Measurements from ENCODE around the gene CCDC149. TPM values are rescaled to one million over a fixed set of nuclear protein-coding genes. Genes with fewer than 3 reads are reported as not detected.
A peak's percentile ranks its signal among the peaks of the same experiment; 100 is the strongest.

The CCDC149 gene
- polyA plus RNA-seq, 1 experiment, result 13.9 TPM

GRCh38 chr4:24858550-24858949 is 54.3 kb downstream of the CCDC149 start:
- H3K9me3 ChIP-seq (ENCODE audit: control insufficient read depth, insufficient read depth, low read length), result peaks cover 14% of the 10 kb centered on the region
- no peak overlapping the region for H3K4me3 ChIP-seq (ENCODE audit: low read depth, low read length)
- H3K27ac ChIP-seq (ENCODE audit: low read depth, low read length), result no peak overlapping the region
- DNase-seq (ENCODE audit: low read depth, low spot score), result no peak
- POLR2A ChIA-PET, result no interaction called here
- CTCF ChIA-PET, result interaction anchor here (0.5 to 1.5 kb wide), 2 partner anchors 307 to 1478 kb away, joined by 4 to 5 read pairs; no protein-coding TSS in a partner anchor
- no peaks in the 10 kb centered on the region for H3K27me3 ChIP-seq (ENCODE audit: control insufficient read depth, insufficient read depth, low read length)
- TF ChIP-seq, protein P1, sequence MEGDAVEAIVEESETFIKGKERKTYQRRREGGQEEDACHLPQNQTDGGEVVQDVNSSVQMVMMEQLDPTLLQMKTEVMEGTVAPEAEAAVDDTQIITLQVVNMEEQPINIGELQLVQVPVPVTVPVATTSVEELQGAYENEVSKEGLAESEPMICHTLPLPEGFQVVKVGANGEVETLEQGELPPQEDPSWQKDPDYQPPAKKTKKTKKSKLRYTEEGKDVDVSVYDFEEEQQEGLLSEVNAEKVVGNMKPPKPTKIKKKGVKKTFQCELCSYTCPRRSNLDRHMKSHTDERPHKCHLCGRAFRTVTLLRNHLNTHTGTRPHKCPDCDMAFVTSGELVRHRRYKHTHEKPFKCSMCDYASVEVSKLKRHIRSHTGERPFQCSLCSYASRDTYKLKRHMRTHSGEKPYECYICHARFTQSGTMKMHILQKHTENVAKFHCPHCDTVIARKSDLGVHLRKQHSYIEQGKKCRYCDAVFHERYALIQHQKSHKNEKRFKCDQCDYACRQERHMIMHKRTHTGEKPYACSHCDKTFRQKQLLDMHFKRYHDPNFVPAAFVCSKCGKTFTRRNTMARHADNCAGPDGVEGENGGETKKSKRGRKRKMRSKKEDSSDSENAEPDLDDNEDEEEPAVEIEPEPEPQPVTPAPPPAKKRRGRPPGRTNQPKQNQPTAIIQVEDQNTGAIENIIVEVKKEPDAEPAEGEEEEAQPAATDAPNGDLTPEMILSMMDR (IDR thresholded peaks at IDR 0.05; ENCODE audit: low read depth, low read length), result no peak

DNA sequence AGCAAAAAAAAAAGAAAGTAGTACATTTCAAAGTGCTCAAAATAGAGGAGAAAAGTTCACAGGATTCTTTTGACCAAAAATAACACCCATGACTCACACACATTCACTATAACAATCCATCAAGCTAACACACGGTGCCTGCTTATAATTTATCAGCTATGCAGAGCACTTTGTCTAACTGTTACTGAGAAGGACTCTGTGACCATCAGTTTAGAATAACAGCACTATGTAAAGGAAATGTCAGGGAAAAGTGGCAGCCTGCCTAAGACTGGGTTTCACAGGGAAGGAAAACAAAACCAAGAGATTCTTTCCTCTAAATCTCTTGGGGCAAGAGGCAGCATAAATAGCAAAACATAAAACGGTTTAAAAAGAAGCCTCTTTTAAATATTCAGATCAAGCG is 54.8 kb downstream of the CCDC149 start:
- Histone ChIP-seq H3K9me3 (ENCODE audit: control insufficient read depth, insufficient read depth, low read length) (peaks cover 9% of the 10 kb centered on the region), H3K27me3 (ENCODE audit: control insufficient read depth, insufficient read depth, low read length) (no peaks in the 10 kb centered on the region), H3K4me3 (ENCODE audit: low read depth, low read length) (no peak overlapping the region), H3K27ac (ENCODE audit: low read depth, low read length) (peak overlapping the region; percentile 31)
- peak; percentile 23 for DNase-seq (ENCODE audit: low read depth, low spot score)
- TF ChIP-seq, protein P1 (IDR thresholded peaks at IDR 0.05; ENCODE audit: low read depth, low read length), result no peak
- POLR2A ChIA-PET, result no interaction called here
- CTCF ChIA-PET, result interaction anchor here (0.5 to 1.5 kb wide), 2 partner anchors 307 to 1477 kb away, joined by 4 to 5 read pairs; no protein-coding TSS in a partner anchor

DNA sequence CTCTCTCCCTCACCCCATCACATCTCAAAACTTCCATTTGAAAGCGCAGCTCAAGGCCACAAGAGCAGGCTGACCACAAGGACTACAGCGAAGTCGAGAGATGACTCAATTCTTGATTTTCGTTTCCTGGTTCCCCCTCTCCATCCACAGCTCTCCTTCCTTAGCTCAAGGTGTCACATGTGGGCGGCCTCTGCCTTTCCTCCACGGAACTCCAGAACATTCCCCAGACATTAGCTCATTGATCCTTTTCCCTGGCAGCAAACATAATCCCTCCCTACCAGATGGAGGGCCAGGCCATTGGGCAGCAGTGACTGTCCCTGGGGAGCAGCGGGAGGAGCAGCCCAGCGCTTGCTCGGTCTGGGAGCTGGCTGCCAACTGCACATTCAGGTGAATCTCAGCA is 56.3 kb downstream of the CCDC149 start:
- TF ChIP-seq, protein P1 (IDR thresholded peaks at IDR 0.05; ENCODE audit: low read depth, low read length), result no peak
- H3K4me3 ChIP-seq (ENCODE audit: low read depth, low read length), result no peak overlapping the region
- ChIA-PET POLR2A (no interaction called here), CTCF (interaction anchor here (0.6 kb wide), 1 partner anchor 984 kb away, joined by 4 read pairs; no protein-coding TSS in a partner anchor)
- H3K9me3 ChIP-seq (ENCODE audit: control insufficient read depth, insufficient read depth, low read length), result peaks cover 3% of the 10 kb centered on the region; the same call in 1 of the 2 replicates
- DNase-seq (ENCODE audit: low read depth, low spot score), result peak; percentile 11
- H3K27me3 ChIP-seq (ENCODE audit: control insufficient read depth, insufficient read depth, low read length), result no peaks in the 10 kb centered on the region
- no peak overlapping the region for H3K27ac ChIP-seq (ENCODE audit: low read depth, low read length)

DNA sequence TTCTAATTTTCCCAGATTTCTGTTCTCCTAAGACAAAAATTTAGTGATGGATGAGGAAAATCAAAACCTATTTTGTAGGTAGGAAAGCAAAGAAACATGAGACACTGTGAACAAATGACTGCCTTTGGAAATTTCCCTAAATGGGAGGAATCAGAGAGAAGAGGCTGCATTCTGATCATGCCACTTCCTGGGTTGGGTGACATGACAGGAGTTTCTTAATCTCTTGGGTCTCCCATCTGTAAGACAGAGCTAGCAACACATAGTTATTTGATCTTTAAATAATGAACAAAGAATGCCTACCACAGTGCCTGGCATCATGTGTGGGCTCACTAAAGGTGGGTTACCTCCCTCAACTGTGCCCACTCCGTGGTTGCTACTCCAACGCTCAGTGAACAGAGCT is 57.1 kb downstream of the CCDC149 start:
- H3K27me3 ChIP-seq (ENCODE audit: control insufficient read depth, insufficient read depth, low read length), result no peaks in the 10 kb centered on the region
- ChIA-PET POLR2A (no interaction called here), CTCF (interaction anchor here (0.7 kb wide), 1 partner anchor 61 kb away, joined by 3 read pairs; no protein-coding TSS in a partner anchor)
- TF ChIP-seq, protein P1 (IDR thresholded peaks at IDR 0.05; ENCODE audit: low read depth, low read length), result no peak
- DNase-seq (ENCODE audit: low read depth, low spot score), result no peak
- peaks cover 3% of the 10 kb centered on the region; the same call in 1 of the 2 replicates for H3K9me3 ChIP-seq (ENCODE audit: control insufficient read depth, insufficient read depth, low read length)
- no peak overlapping the region for H3K4me3 ChIP-seq (ENCODE audit: low read depth, low read length)
- no peak overlapping the region for H3K27ac ChIP-seq (ENCODE audit: low read depth, low read length)

GRCh38 chr4:24853142-24853541 is 59.7 kb downstream of the CCDC149 start:
- CTCF ChIA-PET, result no interaction called here
- no peak overlapping the region for H3K4me3 ChIP-seq (ENCODE audit: low read depth, low read length)
- POLR2A ChIA-PET, result no interaction called here
- DNase-seq (ENCODE audit: low read depth, low spot score), result no peak
- no peak overlapping the region for H3K27ac ChIP-seq (ENCODE audit: low read depth, low read length)
- TF ChIP-seq, protein P1 (IDR thresholded peaks at IDR 0.05; ENCODE audit: low read depth, low read length), result no peak
- no peaks in the 10 kb centered on the region for H3K27me3 ChIP-seq (ENCODE audit: control insufficient read depth, insufficient read depth, low read length)
- H3K9me3 ChIP-seq (ENCODE audit: control insufficient read depth, insufficient read depth, low read length), result peaks cover 3% of the 10 kb centered on the region; the same call in 1 of the 2 replicates
